C4-2B (cell line): ENCODE measurements around the gene CHST11.

Source experiments
- CTCF ChIP-seq: fragments of 450-650 bp; conservative IDR thresholded peaks from 2 replicates; pipeline ENCODE4 v1.5.1; 2017; ENCODE audit warnings: mild to moderate bottlenecking
- ZFX ChIP-seq: fragments of 450-650 bp; IDR thresholded peaks from 2 replicates; pipeline ENCODE4 v1.6.1; 2017

- TF ChIP-seq CTCF = no peak
- TF ChIP-seq ZFX = no peak
Measured at GRCh38 chr12:104714369-104714768, 257.6 kb downstream of the CHST11 start.
